ENCODE results near the gene MBD3. TPM values are rescaled to one million over a fixed set of nuclear protein-coding genes. Genes with fewer than 3 reads are reported as not detected.
"Not testable (repeated sequence)": the region's sequence is repeated elsewhere in the genome, so short reads cannot be mapped to it uniquely, and the experiment has no call there.

The MBD3 gene
- total and polyA plus RNA-seq, 2 experiments from 2014 or later = 27.6 to 118 TPM

- Mint-ChIP-seq H3K36me3 (ENCODE audit: low read depth) (no peaks in the 10 kb centered on the region), H3K9me3 (no peaks in the 10 kb centered on the region), H3K27ac (no peak overlapping the region), H3K27me3 (ENCODE audit: insufficient read depth, low read depth, poor library complexity) (peaks cover 11% of the 10 kb centered on the region), H3K4me3 (peak overlapping the region; percentile 63), H3K4me1 (0 out of 3 replicates have a peak, but pooled peaks cover 2% of the 10 kb centered on the region)
- peak overlapping the region; percentile 76 for H3K4me2 ChIP-seq
- H3K36me3 ChIP-seq (ENCODE audit: insufficient read depth) = no peaks in the 10 kb centered on the region
- DNase-seq (ENCODE audit: low spot score) = peak; percentile 48
- no peaks in the 10 kb centered on the region for H3K4me1 ChIP-seq (ENCODE audit: insufficient read depth)
- H4K20me1 ChIP-seq (replicated peaks; ENCODE audit: insufficient read depth) = no peaks in the 10 kb centered on the region
- H3F3A ChIP-seq (replicated peaks; ENCODE audit: low read depth) = no peaks in the 10 kb centered on the region
- peak overlapping the region; percentile 98 for H2AFZ ChIP-seq
- no peak for TF ChIP-seq EZH2phosphoT487 (IDR thresholded peaks at IDR 0.05; ENCODE audit: unreplicated experiment)
- no peak for TF ChIP-seq NANOG (IDR thresholded peaks at IDR 0.05; ENCODE audit: borderline replicate concordance)
- no peak for TF ChIP-seq CTCF (conservative IDR thresholded peaks at IDR 0.05; ENCODE audit: low read depth in 2 of 2)
- TF ChIP-seq POLR2AphosphoS5 (IDR thresholded peaks at IDR 0.05; ENCODE audit: low read depth) = no peak
- TF ChIP-seq, protein P1, sequence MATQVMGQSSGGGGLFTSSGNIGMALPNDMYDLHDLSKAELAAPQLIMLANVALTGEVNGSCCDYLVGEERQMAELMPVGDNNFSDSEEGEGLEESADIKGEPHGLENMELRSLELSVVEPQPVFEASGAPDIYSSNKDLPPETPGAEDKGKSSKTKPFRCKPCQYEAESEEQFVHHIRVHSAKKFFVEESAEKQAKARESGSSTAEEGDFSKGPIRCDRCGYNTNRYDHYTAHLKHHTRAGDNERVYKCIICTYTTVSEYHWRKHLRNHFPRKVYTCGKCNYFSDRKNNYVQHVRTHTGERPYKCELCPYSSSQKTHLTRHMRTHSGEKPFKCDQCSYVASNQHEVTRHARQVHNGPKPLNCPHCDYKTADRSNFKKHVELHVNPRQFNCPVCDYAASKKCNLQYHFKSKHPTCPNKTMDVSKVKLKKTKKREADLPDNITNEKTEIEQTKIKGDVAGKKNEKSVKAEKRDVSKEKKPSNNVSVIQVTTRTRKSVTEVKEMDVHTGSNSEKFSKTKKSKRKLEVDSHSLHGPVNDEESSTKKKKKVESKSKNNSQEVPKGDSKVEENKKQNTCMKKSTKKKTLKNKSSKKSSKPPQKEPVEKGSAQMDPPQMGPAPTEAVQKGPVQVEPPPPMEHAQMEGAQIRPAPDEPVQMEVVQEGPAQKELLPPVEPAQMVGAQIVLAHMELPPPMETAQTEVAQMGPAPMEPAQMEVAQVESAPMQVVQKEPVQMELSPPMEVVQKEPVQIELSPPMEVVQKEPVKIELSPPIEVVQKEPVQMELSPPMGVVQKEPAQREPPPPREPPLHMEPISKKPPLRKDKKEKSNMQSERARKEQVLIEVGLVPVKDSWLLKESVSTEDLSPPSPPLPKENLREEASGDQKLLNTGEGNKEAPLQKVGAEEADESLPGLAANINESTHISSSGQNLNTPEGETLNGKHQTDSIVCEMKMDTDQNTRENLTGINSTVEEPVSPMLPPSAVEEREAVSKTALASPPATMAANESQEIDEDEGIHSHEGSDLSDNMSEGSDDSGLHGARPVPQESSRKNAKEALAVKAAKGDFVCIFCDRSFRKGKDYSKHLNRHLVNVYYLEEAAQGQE (IDR thresholded peaks at IDR 0.05; ENCODE audit: unreplicated experiment) = no peak
- TF ChIP-seq, protein P2, sequence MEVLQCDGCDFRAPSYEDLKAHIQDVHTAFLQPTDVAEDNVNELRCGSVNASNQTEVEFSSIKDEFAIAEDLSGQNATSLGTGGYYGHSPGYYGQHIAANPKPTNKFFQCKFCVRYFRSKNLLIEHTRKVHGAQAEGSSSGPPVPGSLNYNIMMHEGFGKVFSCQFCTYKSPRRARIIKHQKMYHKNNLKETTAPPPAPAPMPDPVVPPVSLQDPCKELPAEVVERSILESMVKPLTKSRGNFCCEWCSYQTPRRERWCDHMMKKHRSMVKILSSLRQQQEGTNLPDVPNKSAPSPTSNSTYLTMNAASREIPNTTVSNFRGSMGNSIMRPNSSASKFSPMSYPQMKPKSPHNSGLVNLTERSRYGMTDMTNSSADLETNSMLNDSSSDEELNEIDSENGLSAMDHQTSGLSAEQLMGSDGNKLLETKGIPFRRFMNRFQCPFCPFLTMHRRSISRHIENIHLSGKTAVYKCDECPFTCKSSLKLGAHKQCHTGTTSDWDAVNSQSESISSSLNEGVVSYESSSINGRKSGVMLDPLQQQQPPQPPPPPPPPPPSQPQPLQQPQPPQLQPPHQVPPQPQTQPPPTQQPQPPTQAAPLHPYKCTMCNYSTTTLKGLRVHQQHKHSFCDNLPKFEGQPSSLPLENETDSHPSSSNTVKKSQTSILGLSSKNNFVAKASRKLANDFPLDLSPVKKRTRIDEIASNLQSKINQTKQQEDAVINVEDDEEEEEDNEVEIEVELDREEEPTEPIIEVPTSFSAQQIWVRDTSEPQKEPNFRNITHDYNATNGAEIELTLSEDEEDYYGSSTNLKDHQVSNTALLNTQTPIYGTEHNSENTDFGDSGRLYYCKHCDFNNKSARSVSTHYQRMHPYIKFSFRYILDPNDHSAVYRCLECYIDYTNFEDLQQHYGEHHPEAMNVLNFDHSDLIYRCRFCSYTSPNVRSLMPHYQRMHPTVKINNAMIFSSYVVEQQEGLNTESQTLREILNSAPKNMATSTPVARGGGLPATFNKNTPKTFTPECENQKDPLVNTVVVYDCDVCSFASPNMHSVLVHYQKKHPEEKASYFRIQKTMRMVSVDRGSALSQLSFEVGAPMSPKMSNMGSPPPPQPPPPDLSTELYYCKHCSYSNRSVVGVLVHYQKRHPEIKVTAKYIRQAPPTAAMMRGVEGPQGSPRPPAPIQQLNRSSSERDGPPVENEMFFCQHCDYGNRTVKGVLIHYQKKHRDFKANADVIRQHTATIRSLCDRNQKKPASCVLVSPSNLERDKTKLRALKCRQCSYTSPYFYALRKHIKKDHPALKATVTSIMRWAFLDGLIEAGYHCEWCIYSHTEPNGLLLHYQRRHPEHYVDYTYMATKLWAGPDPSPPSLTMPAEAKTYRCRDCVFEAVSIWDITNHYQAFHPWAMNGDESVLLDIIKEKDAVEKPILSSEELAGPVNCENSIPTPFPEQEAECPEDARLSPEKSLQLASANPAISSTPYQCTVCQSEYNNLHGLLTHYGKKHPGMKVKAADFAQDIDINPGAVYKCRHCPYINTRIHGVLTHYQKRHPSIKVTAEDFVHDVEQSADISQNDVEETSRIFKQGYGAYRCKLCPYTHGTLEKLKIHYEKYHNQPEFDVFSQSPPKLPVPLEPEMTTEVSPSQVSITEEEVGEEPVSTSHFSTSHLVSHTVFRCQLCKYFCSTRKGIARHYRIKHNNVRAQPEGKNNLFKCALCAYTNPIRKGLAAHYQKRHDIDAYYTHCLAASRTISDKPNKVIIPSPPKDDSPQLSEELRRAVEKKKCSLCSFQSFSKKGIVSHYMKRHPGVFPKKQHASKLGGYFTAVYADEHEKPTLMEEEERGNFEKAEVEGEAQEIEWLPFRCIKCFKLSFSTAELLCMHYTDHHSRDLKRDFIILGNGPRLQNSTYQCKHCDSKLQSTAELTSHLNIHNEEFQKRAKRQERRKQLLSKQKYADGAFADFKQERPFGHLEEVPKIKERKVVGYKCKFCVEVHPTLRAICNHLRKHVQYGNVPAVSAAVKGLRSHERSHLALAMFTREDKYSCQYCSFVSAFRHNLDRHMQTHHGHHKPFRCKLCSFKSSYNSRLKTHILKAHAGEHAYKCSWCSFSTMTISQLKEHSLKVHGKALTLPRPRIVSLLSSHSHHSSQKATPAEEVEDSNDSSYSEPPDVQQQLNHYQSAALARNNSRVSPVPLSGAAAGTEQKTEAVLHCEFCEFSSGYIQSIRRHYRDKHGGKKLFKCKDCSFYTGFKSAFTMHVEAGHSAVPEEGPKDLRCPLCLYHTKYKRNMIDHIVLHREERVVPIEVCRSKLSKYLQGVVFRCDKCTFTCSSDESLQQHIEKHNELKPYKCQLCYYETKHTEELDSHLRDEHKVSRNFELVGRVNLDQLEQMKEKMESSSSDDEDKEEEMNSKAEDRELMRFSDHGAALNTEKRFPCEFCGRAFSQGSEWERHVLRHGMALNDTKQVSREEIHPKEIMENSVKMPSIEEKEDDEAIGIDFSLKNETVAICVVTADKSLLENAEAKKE (CRISPR knock-in tag; IDR thresholded peaks at IDR 0.05) = no peak
- H3K79me2 ChIP-seq (replicated peaks; ENCODE audit: insufficient read depth) = no peaks in the 10 kb centered on the region
- H3K4me3 ChIP-seq = peak overlapping the region; percentile 49
- no peaks in the 10 kb centered on the region for H3K27me3 ChIP-seq (ENCODE audit: insufficient read depth)
- ATAC-seq = peak; percentile 47
- H3K9me2 ChIP-seq (ENCODE audit: insufficient read depth) = no peaks in the 10 kb centered on the region
- H3K27ac ChIP-seq (ENCODE audit: low read depth) = no peak overlapping the region
Observed at GRCh38 chr19:1540365-1540925, 52.2 kb downstream of the MBD3 start.

- not testable (repeated sequence) for H3K4me3 Mint-ChIP-seq
Observed at GRCh38 chr19:1539749-1540148, 52.9 kb downstream of the MBD3 start.

More at GRCh38 chr19:1539749-1540148, 52.9 kb downstream of the MBD3 start:
- H3K9me2 ChIP-seq (ENCODE audit: insufficient read depth); H3K4me1 Mint-ChIP-seq; H4K20me1 ChIP-seq (replicated peaks; ENCODE audit: insufficient read depth); H3K4me3 ChIP-seq; H3K4me1 ChIP-seq (ENCODE audit: insufficient read depth); H3K36me3 ChIP-seq (ENCODE audit: insufficient read depth); H3K27ac Mint-ChIP-seq; H3K9me3 Mint-ChIP-seq; H3F3A ChIP-seq (replicated peaks; ENCODE audit: low read depth); H3K27ac ChIP-seq (ENCODE audit: low read depth); H3K79me2 ChIP-seq (replicated peaks; ENCODE audit: insufficient read depth); H3K27me3 ChIP-seq (ENCODE audit: insufficient read depth); H3K4me2 ChIP-seq; H2AFZ ChIP-seq; DNase-seq (ENCODE audit: low spot score); H3K36me3 Mint-ChIP-seq (ENCODE audit: low read depth); ATAC-seq: not testable (repeated sequence)
- H3K27me3 Mint-ChIP-seq (ENCODE audit: insufficient read depth, low read depth, poor library complexity) = peaks cover 11% of the 10 kb centered on the region
